ENCODE results near the gene INO80B. TPM values are rescaled to one million over a fixed set of nuclear protein-coding genes. Genes with fewer than 3 reads are reported as not detected.

INO80B gene
- polyA plus RNA-seq, 1 donor from 2014 or later, result 35.2 TPM

GRCh38 chr2:74502720-74503505 is 48.0 kb downstream of the INO80B start:
- no peak overlapping the region for H3K27ac ChIP-seq (ENCODE audit: low read length)
- peaks cover 7% of the 10 kb centered on the region for H3K36me3 ChIP-seq (ENCODE audit: insufficient read depth, low read length)
- H3K9me2 ChIP-seq (ENCODE audit: insufficient read depth, low read length), result no peaks in the 10 kb centered on the region
- no peak overlapping the region for H3K4me2 ChIP-seq (ENCODE audit: low read length)
- H3K4me3 ChIP-seq (ENCODE audit: low read length), result peak overlapping the region; percentile 30
- H3K27me3 ChIP-seq (ENCODE audit: insufficient read depth, low read depth, low read length), result peaks cover 80% of the 10 kb centered on the region
- TF ChIP-seq TAF1 (IDR thresholded peaks at IDR 0.05; ENCODE audit: low read depth) (no peak), SMC3 (conservative IDR thresholded peaks at IDR 0.05; ENCODE audit: poor library complexity) (no peak), RAD21 (conservative IDR thresholded peaks at IDR 0.05) (no peak), EP300 (conservative IDR thresholded peaks at IDR 0.05; ENCODE audit: poor library complexity, severe bottlenecking) (no peak), POLR2AphosphoS5 (IDR thresholded peaks at IDR 0.05) (no peak), MXI1 (conservative IDR thresholded peaks at IDR 0.05; ENCODE audit: poor library complexity, severe bottlenecking) (no peak), EZH2 (IDR thresholded peaks at IDR 0.05; ENCODE audit: borderline replicate concordance, insufficient read depth, low read length, poor library complexity, severe bottlenecking) (peak; percentile 46)
- TF ChIP-seq, protein P1, sequence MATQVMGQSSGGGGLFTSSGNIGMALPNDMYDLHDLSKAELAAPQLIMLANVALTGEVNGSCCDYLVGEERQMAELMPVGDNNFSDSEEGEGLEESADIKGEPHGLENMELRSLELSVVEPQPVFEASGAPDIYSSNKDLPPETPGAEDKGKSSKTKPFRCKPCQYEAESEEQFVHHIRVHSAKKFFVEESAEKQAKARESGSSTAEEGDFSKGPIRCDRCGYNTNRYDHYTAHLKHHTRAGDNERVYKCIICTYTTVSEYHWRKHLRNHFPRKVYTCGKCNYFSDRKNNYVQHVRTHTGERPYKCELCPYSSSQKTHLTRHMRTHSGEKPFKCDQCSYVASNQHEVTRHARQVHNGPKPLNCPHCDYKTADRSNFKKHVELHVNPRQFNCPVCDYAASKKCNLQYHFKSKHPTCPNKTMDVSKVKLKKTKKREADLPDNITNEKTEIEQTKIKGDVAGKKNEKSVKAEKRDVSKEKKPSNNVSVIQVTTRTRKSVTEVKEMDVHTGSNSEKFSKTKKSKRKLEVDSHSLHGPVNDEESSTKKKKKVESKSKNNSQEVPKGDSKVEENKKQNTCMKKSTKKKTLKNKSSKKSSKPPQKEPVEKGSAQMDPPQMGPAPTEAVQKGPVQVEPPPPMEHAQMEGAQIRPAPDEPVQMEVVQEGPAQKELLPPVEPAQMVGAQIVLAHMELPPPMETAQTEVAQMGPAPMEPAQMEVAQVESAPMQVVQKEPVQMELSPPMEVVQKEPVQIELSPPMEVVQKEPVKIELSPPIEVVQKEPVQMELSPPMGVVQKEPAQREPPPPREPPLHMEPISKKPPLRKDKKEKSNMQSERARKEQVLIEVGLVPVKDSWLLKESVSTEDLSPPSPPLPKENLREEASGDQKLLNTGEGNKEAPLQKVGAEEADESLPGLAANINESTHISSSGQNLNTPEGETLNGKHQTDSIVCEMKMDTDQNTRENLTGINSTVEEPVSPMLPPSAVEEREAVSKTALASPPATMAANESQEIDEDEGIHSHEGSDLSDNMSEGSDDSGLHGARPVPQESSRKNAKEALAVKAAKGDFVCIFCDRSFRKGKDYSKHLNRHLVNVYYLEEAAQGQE (IDR thresholded peaks at IDR 0.05; ENCODE audit: borderline replicate concordance), result no peak
- TF ChIP-seq, protein P2, sequence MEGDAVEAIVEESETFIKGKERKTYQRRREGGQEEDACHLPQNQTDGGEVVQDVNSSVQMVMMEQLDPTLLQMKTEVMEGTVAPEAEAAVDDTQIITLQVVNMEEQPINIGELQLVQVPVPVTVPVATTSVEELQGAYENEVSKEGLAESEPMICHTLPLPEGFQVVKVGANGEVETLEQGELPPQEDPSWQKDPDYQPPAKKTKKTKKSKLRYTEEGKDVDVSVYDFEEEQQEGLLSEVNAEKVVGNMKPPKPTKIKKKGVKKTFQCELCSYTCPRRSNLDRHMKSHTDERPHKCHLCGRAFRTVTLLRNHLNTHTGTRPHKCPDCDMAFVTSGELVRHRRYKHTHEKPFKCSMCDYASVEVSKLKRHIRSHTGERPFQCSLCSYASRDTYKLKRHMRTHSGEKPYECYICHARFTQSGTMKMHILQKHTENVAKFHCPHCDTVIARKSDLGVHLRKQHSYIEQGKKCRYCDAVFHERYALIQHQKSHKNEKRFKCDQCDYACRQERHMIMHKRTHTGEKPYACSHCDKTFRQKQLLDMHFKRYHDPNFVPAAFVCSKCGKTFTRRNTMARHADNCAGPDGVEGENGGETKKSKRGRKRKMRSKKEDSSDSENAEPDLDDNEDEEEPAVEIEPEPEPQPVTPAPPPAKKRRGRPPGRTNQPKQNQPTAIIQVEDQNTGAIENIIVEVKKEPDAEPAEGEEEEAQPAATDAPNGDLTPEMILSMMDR (IDR thresholded peaks at IDR 0.05; ENCODE audit: poor library complexity, severe bottlenecking), result peak; percentile 33
- H3F3A ChIP-seq (ENCODE audit: insufficient read depth, low read length, poor library complexity, severe bottlenecking), result no peaks in the 10 kb centered on the region
- no peaks in the 10 kb centered on the region for H3K9me3 ChIP-seq (ENCODE audit: low read length)
- H3K79me2 ChIP-seq (replicated peaks; ENCODE audit: insufficient read depth, low read length), result peaks cover 6% of the 10 kb centered on the region
- H2AFZ ChIP-seq (ENCODE audit: low read depth, low read length), result no peak overlapping the region
- no peak overlapping the region for H3K9ac ChIP-seq (ENCODE audit: low read length)
- no peaks in the 10 kb centered on the region for H4K20me1 ChIP-seq (ENCODE audit: insufficient read depth)

DNA sequence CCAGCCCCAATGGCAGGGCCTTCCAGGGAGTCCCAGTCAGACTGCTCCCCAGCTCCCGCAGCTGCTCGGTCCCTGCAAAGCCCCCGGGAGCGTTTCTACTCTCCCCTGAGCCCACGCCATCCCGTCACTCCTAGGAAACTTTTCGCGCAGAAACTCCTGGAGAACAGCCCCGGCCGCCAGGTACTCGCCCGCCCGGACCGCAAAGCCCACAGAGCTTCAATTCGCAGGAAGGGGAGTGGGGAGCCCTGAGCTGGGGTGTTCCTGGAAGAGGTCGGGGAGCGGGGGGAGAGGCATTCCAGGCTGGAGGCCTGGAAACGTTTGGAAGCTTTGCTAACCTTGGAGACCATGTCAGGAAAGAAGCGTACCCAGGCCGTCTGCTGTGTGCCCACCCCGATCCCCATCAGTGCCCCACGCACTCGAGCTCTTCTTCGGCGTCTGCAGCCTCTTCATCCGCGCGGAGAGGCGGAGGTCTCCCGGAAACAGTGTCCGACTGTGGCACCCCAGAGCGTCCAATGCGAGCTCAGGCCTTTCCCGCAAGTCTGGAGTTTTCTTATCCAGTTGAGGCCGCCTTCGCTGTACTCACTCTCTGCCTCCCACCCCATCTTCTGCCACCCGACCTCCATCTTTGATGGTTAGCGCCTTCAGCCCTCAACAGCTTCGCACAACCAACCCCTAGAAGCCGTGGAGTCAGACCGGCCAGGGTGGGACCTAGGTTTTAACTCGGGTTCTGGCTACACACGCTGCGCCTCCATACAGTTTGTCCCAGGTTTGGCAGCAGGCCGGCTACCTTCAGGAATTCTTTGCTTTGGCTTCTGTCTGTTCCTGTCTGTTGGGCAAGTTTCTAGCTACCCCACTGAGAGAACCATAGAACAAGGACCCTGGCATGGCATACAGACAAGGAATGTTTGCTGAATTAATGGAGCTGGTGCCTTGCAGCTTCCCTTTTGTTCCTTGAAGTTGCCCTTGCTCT is 48.9 kb downstream of the INO80B start:
- Histone ChIP-seq H2AFZ (ENCODE audit: low read depth, low read length) (no peak overlapping the region), H3K4me3 (ENCODE audit: low read length) (peak overlapping the region; percentile 30), H3K9ac (ENCODE audit: low read length) (no peak overlapping the region), H3F3A (ENCODE audit: insufficient read depth, low read length, poor library complexity, severe bottlenecking) (peaks cover 3% of the 10 kb centered on the region), H3K27ac (ENCODE audit: low read length) (no peak overlapping the region), H3K4me2 (ENCODE audit: low read length) (no peak overlapping the region), H3K36me3 (ENCODE audit: insufficient read depth, low read length) (peaks cover 7% of the 10 kb centered on the region), H4K20me1 (ENCODE audit: insufficient read depth) (no peaks in the 10 kb centered on the region), H3K9me2 (ENCODE audit: insufficient read depth, low read length) (no peaks in the 10 kb centered on the region), H3K9me3 (ENCODE audit: low read length) (no peaks in the 10 kb centered on the region), H3K79me2 (replicated peaks; ENCODE audit: insufficient read depth, low read length) (peaks cover 6% of the 10 kb centered on the region), H3K27me3 (ENCODE audit: insufficient read depth, low read depth, low read length) (peaks cover 77% of the 10 kb centered on the region)
- TF ChIP-seq MXI1 (conservative IDR thresholded peaks at IDR 0.05; ENCODE audit: poor library complexity, severe bottlenecking) (no peak), RAD21 (conservative IDR thresholded peaks at IDR 0.05) (no peak), SMC3 (conservative IDR thresholded peaks at IDR 0.05; ENCODE audit: poor library complexity) (no peak), POLR2AphosphoS5 (IDR thresholded peaks at IDR 0.05) (no peak), TAF1 (IDR thresholded peaks at IDR 0.05; ENCODE audit: low read depth) (no peak), EP300 (conservative IDR thresholded peaks at IDR 0.05; ENCODE audit: poor library complexity, severe bottlenecking) (no peak), EZH2 (IDR thresholded peaks at IDR 0.05; ENCODE audit: borderline replicate concordance, insufficient read depth, low read length, poor library complexity, severe bottlenecking) (no peak)
- TF ChIP-seq, protein P2 (IDR thresholded peaks at IDR 0.05; ENCODE audit: poor library complexity, severe bottlenecking), result no peak
- TF ChIP-seq, protein P1 (IDR thresholded peaks at IDR 0.05; ENCODE audit: borderline replicate concordance), result no peak

All from neural cell (in vitro differentiated cells).